GM21360 (cell line): ENCODE measurements around the gene EDN3.

Experiments
- ATAC-seq: cut with Tn5 transposase; IDR thresholded peaks from one replicate; pipeline ENCODE4 v1.9.1; 2021; ENCODE audit warnings: mild to moderate bottlenecking, moderate library complexity; ENCODE audit not compliant: unreplicated experiment

EDN3 gene

GRCh38 chr20:59307270-59307669, 6.9 kb downstream of the EDN3 start:
- no peak for ATAC-seq

GRCh38 chr20:59308493-59309201, 8.2 kb downstream of the EDN3 start:
- ATAC-seq, result no peak

- no peak for ATAC-seq
These were observed 8.8 kb downstream of the EDN3 start for GRCh38 chr20:59309218-59309617.

- ATAC-seq, result no peak
These were observed 14.6 kb downstream of the EDN3 start for GRCh38 chr20:59314997-59315396.

- ATAC-seq, result no peak
These were observed 16.7 kb downstream of the EDN3 start for GRCh38 chr20:59316911-59317731.

GRCh38 chr20:59318201-59318790, 17.9 kb downstream of the EDN3 start:
- no peak for ATAC-seq

- no peak for ATAC-seq
These were observed 18.4 kb downstream of the EDN3 start for GRCh38 chr20:59318803-59319202.

GRCh38 chr20:59320426-59320825, 20.0 kb downstream of the EDN3 start:
- no peak for ATAC-seq

GRCh38 chr20:59320854-59321647, 20.6 kb downstream of the EDN3 start:
- no peak for ATAC-seq

- no peak for ATAC-seq
These were observed 21.7 kb downstream of the EDN3 start for GRCh38 chr20:59322081-59322480.

- ATAC-seq, result no peak
These were observed 22.4 kb downstream of the EDN3 start for GRCh38 chr20:59322585-59323454.

GRCh38 chr20:59323731-59324130, 23.3 kb downstream of the EDN3 start:
- no peak for ATAC-seq

GRCh38 chr20:59324521-59325141, 24.2 kb downstream of the EDN3 start:
- no peak for ATAC-seq

GRCh38 chr20:59325142-59325523, 24.7 kb downstream of the EDN3 start:
- ATAC-seq, result no peak

- ATAC-seq, result no peak
These were observed 25.8 kb downstream of the EDN3 start for GRCh38 chr20:59326188-59326587.

- ATAC-seq, result no peak
These were observed 27.7 kb downstream of the EDN3 start for GRCh38 chr20:59328071-59328470.

- ATAC-seq, result no peak
These were observed 31.4 kb downstream of the EDN3 start for GRCh38 chr20:59331721-59332329.

- ATAC-seq, result no peak
These were observed 32.9 kb downstream of the EDN3 start for GRCh38 chr20:59333260-59333845.

- no peak for ATAC-seq
These were observed 33.5 kb downstream of the EDN3 start for GRCh38 chr20:59333951-59334350.
